Cardiac septum (tissue), 1 donor: ENCODE measurements around the gene AKT3. TPM values are rescaled to one million over a fixed set of nuclear protein-coding genes. Genes with fewer than 3 reads are reported as not detected.

ENCODE experiments used
- DNase-seq: peaks from one replicate; pipeline ENCODE4 v3.0.0-alpha.2; 2020; ENCODE audit warnings: low spot score
- intact Hi-C: fragments of 100-400 bp; cut with DNase I; formaldehyde crosslinking; loops from one replicate; pipeline ENCODE4 v1.14.0; 2022
- total RNA-seq: library from RNA; stranded (reverse); fragmentation: NEBNext Ultra II Directional; extraction: Animal tissue kit (Norgen Biotek cat#: 25700); gene quantifications from one replicate; pipeline ENCODE4 v1.2.1, GENCODE V29; 2021
- donor health status: DM: no; HTN: no; CAD: no.

The AKT3 gene
- total RNA-seq, 1 donor from 2014 or later = 24.4 TPM

DNA sequence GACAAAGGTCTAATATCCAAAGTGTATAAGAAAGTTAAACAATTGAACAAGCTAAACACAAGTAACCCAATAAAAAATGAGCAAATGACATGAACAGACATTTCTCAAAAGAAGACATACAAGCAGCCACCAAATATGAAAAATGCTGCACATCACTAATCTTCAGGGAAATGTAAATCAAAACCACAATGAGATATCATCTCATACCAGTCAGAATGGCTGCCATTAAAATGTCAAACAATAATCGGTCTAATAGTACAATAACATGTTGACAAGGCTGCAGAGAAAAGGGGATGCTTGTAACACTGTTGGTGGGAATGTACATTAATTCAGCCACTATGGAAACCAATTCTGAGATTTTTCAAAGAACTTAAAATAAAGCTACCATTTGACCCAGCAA, 264.1 kb downstream of the AKT3 start:
- no peak for DNase-seq
- intact Hi-C loops = no loop called here

DNA sequence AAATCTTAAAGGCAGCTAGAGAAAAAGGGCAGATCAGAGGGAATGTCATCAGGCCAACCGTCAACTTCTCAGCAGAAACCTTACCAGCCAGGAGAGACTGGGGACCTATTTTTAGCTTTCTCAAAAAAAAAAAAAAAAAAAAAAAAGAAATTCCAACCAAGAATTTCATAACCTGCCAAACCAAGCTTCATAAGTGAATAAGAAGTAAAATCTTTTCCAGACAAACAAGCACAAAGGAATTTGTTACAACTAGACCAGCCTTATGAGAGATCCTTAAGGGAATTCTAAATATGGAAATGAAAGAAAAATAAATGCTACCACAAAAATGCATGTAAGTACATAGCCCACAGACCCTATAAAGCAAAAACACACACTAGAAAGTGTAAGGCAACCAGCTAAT, 267.7 kb downstream of the AKT3 start:
- intact Hi-C loops = no loop called here
- no peak for DNase-seq

DNA sequence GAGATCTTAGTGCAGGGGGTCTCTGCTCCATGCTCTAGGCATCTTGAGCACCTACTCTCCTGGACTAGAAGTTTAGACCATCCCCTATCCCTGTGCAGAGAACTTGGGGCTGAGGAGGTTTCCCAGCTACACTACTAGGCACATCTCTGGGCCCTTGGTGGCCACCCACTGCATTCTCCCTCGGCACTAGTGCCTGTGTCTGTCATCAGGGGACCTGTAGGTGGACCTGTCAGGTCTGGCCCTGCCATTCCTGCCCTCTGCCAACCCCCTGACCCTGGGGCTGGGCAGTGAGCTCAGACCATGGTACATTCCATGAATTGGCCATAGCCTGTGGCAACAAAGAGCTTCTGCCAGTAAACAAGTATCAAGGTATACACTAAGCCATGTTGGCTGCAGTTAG, 269.1 kb downstream of the AKT3 start:
- intact Hi-C loops = no loop called here
- DNase-seq = no peak

DNA sequence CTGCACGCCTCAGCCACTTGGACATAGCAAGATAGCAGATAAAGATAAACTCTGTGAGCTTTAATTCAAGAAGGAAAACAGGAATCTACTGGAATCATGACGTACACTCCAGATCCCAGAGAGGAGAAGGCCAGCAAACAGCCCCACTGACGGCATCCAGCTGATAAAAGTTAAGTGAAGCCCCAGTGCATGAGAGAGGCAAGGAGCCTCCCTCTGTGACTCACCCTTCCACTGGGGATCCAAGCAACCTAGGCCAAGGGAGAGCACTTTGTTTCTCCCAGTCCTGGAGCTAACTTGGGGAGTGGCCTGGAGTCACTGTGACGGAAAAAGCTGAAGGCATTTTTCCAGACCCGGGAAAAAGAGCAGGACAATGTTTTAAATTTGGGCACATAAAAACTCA, 270.0 kb downstream of the AKT3 start:
- DNase-seq = no peak

DNA sequence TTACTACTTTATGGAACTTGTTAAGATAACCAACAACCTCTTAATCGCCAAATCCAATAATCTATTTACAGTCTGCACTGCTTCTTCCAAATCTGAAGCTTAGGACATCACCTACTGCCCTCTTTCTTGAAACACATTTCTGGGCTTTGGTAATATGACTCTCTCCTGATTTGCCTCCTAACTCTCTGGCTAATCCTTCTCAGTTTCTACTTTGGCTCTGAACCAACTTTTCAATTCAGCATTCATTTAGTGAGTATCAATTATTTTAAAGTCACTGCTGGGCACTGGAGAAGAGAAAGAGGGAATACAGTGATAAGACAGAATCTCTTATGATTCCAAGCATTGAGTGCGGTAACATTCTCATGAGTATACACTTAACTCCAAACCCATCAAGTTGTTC, 275.0 kb downstream of the AKT3 start:
- no peak for DNase-seq
- intact Hi-C loops = no loop called here

More for the DNA sequence above, 270.0 kb downstream of the AKT3 start:
- intact Hi-C loops = no loop called here

DNA sequence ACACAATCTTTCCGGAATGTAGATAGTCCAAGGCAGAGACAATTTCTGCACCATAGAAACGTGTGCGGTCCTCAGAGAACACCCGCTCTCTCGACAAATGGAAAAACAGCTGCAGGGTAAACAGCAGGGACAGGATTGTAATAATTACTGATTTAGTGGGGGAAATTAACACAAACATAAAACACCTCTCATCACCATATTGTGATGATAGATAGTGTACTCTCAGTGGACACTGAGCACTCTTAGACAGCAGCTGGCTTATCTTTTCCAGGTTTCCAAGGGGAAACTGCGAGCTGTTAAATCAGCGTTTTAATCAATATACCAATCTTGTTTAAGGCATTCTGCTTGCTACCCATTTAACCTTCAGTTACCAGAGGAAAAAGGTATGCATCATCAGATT, 277.1 kb downstream of the AKT3 start:
- intact Hi-C loops = no loop called here
- DNase-seq = no peak

DNA sequence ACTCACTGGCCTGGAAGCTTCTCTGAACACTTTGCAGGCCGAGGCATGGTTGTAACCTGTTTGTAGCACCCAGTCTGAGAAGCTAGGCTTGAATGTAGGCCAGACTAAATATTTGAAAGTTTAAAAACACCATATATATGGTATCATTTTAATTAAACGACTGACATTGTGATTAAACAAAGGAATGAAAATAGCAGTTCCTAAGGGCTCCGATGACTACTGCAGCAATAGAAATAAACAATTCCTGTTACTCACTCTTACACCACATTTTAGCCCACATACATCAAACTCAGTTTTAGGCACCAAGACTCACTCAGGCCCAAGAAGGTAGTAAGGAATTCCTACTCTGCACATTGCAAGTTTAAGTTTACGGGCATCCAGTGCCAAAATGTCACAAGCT, 281.2 kb downstream of the AKT3 start:
- intact Hi-C loops = no loop called here
- no peak for DNase-seq

DNA sequence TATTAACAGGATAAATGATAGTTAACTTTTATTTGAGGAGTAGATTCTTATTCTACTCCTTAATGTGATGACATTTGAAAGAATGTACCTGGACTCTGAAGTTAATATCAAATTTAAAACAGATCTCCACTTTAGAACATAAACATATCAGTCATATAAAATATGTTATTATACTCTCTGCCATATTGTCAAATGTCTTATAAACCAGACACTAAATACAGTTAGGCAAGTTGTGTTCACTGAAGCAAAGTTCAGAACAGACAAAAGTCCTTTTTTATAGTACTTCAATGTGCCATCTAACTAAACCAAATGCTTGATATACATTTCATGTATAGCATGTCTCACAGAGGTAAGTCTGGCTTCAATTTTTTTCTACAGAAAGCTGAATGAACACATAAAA, 285.2 kb downstream of the AKT3 start:
- intact Hi-C loops = no loop called here
- DNase-seq = no peak

DNA sequence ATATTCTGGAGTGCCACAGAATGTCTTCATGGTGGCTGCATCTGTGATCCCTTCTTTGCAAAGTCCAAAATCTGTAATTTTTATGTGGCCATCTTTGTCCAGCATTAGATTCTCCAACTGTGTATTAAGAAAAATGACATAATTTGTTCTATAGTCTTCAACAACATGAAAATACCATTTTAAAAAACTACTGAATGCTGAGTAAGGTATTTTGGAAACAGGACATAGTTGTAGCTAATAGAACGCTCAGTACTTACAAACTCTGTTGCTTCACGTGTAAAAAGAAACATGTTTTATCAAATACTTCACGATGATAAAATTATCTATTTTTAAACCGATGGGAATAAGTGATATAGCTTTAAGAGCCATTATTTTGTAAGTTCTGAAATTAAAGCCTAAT, 286.3 kb downstream of the AKT3 start:
- intact Hi-C loops = no loop called here
- DNase-seq = no peak

DNA sequence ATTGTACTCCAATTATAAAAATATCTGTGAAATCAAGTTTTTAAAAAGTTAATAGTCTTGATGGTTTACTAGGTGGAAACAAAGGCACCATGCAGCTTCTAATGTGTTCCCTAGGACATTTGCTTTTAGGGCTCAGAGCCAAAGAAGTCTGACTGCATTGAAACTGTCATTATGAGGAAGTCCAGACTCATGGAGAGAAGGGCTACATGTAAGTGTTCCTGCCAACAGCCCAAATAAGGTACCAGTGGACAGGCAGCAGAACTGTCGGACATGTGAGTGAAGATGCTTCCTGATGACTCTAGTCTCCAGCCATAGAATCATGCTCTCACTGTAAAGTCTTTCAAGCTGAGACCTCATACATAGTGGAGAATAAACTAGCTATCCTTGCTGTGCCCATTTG, 287.6 kb downstream of the AKT3 start:
- intact Hi-C loops = no loop called here
- DNase-seq = no peak

DNA sequence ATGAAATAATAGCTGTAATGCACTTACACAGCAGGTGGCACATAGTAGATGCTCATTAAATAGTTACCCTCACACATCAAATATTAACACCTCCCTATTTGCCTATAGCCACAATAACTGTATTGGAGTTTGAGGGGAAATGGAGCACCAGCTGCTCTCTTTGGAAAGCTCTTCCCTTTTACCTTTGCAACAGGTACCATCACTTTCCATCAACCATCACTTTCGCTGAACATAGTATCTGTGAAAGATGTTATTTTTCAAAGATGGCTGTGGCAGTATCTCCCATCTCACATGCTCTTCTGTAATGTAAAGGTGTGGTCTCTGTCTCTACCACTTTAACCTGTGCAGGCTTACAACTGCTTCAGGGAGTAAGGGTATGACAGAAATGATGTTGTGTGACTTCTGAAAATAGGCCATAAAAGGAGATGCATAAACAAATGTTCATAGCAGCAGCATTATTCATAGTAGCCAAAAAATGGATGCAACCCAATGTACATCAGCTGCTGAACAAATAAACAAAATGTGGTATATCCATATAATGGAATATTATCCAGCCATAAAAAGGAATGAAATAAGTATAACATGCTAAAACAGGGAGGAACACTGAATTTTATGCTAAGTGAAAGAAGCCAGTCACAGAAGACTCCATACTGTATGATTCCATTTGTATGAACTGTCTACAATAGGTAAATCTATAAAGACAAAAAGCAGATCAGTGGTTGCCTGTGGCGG, 288.3 kb downstream of the AKT3 start:
- no peak for DNase-seq
- intact Hi-C loops = no loop called here

DNA sequence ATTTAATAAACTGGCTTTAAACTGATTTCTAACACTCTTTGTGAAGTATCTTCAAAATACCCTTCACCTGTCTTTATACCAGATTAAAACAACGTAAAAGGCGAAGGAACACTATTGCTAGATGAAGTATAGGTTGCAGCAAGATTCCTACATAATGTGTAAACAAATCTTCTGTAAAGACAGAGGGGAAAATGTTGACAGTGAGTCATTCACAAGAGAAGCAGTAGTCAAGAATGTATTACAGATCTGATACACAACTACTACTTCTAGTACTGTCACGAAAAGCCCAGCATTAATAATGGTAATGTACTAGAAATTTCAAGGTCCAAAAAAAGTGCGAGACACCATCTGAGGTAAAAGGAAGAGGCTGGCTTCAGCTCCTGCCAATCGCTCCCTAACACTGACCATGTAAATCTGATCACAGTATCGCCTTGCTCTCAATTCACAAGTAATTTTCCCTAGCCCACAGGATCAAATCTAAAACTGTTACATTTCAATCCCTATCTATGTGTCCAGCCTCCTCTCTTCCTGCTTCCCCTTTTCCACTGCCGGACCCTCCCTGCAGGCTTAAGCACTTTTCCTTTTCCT, 290.4 kb downstream of the AKT3 start:
- intact Hi-C loops = no loop called here
- no peak for DNase-seq

DNA sequence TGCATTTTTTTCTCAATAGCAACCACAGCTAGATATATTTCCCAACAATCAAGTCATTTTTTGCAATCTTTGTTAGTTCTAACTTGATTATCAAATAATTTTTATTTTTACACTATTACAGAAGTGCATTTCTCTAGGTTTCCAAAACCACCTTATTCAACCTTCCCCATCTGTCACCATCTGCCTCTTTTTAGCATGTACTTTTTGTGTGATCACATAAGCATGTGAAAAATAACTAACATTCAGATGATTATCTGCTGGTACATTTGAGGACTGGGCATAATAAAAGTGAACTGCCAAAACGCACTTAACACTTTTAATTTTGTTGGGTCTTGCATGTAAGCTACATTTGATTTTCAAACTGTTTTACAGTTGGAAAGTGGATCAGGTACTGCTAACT, 291.5 kb downstream of the AKT3 start:
- intact Hi-C loops = no loop called here
- DNase-seq = no peak

DNA sequence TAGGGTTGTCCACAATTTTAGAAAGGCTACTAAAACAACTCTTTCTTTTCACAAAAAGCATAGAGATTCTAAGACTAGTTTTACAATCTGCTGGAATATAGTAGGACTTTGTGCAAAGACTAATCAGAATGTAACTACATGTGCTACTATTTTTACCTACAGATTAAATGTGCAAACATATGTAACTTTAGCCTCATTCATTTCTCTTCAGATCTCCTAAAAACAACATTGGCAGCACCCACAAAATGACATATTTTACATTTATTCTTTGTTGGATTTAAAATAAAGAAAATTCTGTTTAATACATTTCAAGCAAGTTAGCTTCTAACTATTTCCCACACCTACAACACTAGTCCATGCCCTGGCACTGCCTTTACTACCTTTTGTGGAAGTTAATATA, 292.2 kb downstream of the AKT3 start:
- no peak for DNase-seq
- intact Hi-C loops = no loop called here

DNA sequence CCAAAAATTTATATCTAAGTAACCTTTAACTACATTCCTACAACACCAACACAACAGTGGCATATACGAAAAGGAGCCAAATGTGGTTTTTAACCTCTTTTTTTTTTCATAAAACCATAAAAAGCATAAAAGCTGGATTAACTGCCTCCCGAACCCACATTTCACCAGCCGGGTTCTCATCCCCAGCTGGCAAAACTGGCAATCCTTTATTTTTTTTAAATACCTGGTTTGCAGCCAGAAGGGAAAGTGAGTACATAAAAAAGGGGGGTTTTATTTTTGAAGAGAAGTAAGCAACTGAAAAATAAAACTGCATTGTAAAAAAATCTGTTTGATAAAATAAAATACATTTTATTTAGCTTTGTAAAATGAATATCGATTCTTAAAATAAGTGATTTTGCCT, 295.4 kb downstream of the AKT3 start:
- intact Hi-C loops = no loop called here

DNA sequence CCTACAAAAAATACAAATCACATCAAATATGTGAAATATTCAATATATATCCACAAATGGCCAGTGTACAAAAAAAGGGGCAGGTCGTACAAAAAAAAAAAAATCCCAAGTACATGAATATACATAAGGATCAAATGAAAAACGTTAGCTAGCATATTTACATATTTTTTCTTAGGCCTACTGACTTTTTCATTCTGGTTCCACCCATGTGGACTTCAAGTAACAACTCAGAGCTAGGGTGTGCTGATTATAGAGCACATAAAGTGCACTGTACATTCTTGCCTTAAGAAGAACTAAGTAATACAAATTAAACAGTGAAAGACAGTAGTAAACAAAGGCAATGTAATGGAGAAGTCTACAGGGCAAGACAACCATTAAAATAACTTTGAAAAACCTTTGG, 297.0 kb downstream of the AKT3 start:
- intact Hi-C loops = no loop called here
- DNase-seq = no peak

More for the DNA sequence above, 295.4 kb downstream of the AKT3 start:
- no peak for DNase-seq

DNA sequence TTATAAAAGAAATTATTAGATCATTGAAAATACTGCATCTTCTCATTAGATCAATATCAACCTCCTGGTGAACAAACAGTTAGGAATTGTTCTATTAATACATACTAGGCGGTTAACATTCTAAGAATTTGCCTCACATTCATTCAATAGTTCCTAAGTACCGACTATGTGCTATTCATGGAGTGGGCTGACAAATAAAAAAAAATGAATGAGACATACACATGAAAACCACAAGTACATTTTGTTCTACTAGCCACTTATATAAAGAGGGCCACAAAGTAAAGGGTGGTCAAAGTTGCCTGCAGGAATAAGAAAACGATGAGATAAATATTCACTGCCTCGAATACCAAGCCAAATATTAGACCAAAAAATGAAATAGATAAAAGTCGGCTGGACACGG, 299.8 kb downstream of the AKT3 start:
- DNase-seq = no peak
- intact Hi-C loops = no loop called here

DNA sequence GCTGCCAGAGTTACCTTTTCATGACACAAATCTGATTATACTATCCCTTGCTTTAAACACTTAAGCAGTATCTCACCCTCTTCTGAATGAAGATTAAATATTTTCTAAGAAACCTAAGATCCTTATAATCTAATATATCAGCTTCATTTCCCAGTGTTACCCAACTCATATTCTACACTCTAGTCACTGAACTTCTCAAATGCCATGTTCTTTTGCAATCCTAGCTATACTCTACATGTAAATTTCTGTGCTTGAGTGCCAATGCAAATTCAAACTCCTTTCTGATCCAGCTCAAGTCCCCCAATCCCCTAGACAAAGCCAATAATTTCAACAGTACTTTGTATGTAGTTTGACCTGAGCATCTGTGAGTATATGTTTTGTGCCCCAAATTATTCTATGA, 300.3 kb downstream of the AKT3 start:
- intact Hi-C loops = no loop called here
- DNase-seq = no peak

DNA sequence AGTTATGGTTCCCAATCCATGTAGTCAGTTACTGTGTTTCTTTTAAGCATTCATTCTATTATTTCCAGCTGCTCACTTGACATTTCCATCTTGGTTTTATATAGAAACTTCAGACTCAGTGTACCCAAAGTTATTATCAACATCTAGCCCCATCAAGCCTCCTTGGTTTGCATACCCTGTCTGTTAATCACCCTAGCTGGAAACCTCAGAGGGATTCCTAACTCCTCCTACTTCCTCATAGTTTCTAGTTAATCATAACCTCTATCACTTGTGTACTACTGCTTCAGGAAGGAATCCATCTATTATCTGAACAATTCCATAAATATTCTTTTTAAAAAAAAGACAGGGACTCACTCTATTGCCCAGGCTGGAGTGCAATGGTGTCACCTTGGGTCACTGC, 300.9 kb downstream of the AKT3 start:
- DNase-seq = no peak
- intact Hi-C loops = no loop called here

DNA sequence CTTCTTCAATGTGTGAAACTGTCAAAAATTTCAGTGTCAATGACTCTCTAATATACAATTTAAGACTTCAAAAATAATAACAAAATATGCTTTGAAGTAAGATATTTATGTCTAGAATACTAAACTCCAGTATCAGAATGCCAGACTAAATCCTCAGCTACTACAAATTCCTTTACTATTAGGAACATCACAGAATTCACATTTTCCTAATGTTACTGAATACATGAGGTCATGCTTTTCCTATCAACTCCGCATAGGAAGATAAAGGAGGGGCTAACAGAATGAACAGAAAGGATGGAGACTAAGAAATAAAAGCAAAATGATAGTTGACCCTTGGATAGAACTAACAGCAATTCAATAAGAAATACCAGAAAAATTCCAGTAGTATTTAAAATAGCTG, 301.5 kb downstream of the AKT3 start:
- intact Hi-C loops = no loop called here
- no peak for DNase-seq

DNA sequence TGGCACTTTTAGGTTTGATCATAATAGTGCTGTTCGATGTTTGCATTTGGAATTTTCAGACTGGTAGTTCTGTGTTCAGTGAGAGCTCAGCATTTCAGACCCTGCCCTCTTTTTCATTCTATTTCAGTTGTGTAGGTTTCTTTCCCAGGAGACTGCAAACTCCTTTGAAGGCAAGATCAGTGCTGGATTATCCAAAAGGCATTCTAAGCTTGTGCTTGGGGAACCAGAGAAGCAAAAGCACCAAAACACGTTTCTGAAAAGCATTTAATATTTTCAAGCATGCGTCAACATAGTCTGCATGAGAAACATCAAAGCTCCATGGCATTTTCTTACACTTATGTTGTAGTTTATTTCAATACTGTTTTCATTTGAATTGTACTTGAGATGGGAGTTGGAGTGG, 302.2 kb downstream of the AKT3 start:
- DNase-seq = no peak
- intact Hi-C loops = no loop called here

DNA sequence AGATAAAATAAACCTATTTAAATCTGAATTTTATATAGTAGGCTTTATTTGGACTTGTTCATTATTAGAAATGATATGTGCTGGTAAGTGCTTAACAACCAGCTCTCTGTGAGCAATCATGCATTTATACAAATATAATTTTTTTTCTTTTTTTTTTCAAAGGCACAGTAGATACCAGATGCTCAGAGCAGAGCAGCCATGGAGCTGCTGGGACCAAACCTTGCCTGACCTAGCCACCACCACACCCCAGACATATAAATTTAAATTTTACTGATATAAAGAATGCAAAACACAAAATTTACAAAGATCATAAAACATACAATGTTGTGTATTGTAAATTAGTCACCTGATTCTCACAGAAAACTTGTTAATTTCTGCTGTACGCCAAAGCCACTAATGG, 303.6 kb downstream of the AKT3 start:
- no peak for DNase-seq
- intact Hi-C loops = no loop called here
